SK-N-SH treated with all-trans-retinoic acid at 6 μM for 48 hours (cell line): ENCODE data around the gene PMEPA1.

Experiments
- CREB5 ChIP-seq: fragments of 250-450 bp; sonication (Bioruptor Pico); IDR thresholded peaks from 2 replicates; pipeline ENCODE4 v1.5.1; 2020; ENCODE audit warnings: low read depth, mild to moderate bottlenecking, moderate library complexity
- CSDC2 ChIP-seq: fragments of 250-450 bp; sonication (Bioruptor Pico); IDR thresholded peaks from 2 replicates; pipeline ENCODE4 v1.5.0; 2020; ENCODE audit warnings: mild to moderate bottlenecking, moderate library complexity
- CSRNP3 ChIP-seq: fragments of 250-450 bp; sonication (Bioruptor Pico); IDR thresholded peaks from 2 replicates; pipeline ENCODE4 v1.5.1; 2021; ENCODE audit warnings: mild to moderate bottlenecking, moderate library complexity
- OSR1 ChIP-seq: fragments of 250-450 bp; sonication (Bioruptor Pico); IDR thresholded peaks from 2 replicates; pipeline ENCODE4 v1.8.0; 2022; ENCODE audit warnings: moderate library complexity, mild to moderate bottlenecking, inconsistent platforms
- PATZ1 ChIP-seq: fragments of 250-450 bp; sonication (Bioruptor Pico); IDR thresholded peaks from 2 replicates; pipeline ENCODE4 v1.8.0; 2020; ENCODE audit warnings: mild to moderate bottlenecking, moderate library complexity, borderline replicate concordance
- POU6F1 ChIP-seq: fragments of 250-450 bp; sonication (Bioruptor Pico); IDR thresholded peaks from 2 replicates; pipeline ENCODE4 v1.8.0; 2021; ENCODE audit warnings: low read depth, mild to moderate bottlenecking, moderate library complexity, borderline replicate concordance
- PPARA ChIP-seq: fragments of 250-450 bp; sonication (Bioruptor Pico); IDR thresholded peaks from 2 replicates; pipeline ENCODE4 v1.5.0; 2020; ENCODE audit warnings: mild to moderate bottlenecking, borderline replicate concordance
- RARB ChIP-seq: fragments of 250-450 bp; sonication (Bioruptor Pico); IDR thresholded peaks from 2 replicates; pipeline ENCODE4 v1.8.0; 2021; ENCODE audit warnings: mild to moderate bottlenecking, moderate library complexity
- SNAI2 ChIP-seq: fragments of 250-450 bp; sonication (Bioruptor Pico); IDR thresholded peaks from 2 replicates; pipeline ENCODE4 v1.5.0; 2020; ENCODE audit warnings: mild to moderate bottlenecking, moderate library complexity
- TSHZ2 ChIP-seq: fragments of 250-450 bp; sonication (Bioruptor Pico); IDR thresholded peaks from 2 replicates; pipeline ENCODE4 v1.5.0; 2020; ENCODE audit warnings: mild to moderate bottlenecking, moderate library complexity
- ZFP3 ChIP-seq: fragments of 250-450 bp; sonication (Bioruptor Pico); IDR thresholded peaks from 2 replicates; pipeline ENCODE4 v1.5.0; 2020; ENCODE audit warnings: mild to moderate bottlenecking, moderate library complexity
- ZFP30 ChIP-seq: fragments of 450-650 bp; formaldehyde crosslinking; IDR thresholded peaks from 2 replicates; pipeline ENCODE4 v1.5.0; 2022; ENCODE audit warnings: mild to moderate bottlenecking, moderate library complexity
- ZNF70 ChIP-seq: fragments of 450-650 bp; formaldehyde crosslinking; IDR thresholded peaks from 2 replicates; pipeline ENCODE4 v1.5.0; 2020; ENCODE audit warnings: mild to moderate bottlenecking, moderate library complexity

GRCh38 chr20:57625181-57625958, 84.4 kb downstream of the PMEPA1 start:
- TF ChIP-seq ZFP3 (CRISPR knock-in tag) (no peak), RARB (CRISPR knock-in tag) (no peak), CSRNP3 (CRISPR knock-in tag) (no peak), ZFP30 (CRISPR knock-in tag) (no peak), PPARA (CRISPR knock-in tag) (no peak), CREB5 (CRISPR knock-in tag) (no peak), PATZ1 (CRISPR knock-in tag) (no peak), ZNF70 (CRISPR knock-in tag) (no peak), SNAI2 (CRISPR knock-in tag) (no peak), TSHZ2 (CRISPR knock-in tag) (no peak), OSR1 (CRISPR knock-in tag) (no peak), CSDC2 (CRISPR knock-in tag) (no peak), POU6F1 (CRISPR knock-in tag) (no peak)
